Neural crest cell (in vitro differentiated cells): ENCODE results near the gene KRTAP20-2. TPM values are rescaled to one million over a fixed set of nuclear protein-coding genes. Genes with fewer than 3 reads are reported as not detected.
A peak's percentile ranks its signal among the peaks of the same experiment; 100 is the strongest.

Experiments used
- DNase-seq: peaks from one replicate; pipeline ENCODE4 v3.0.0; 2021; ENCODE audit warnings: low read depth, mixed read lengths, low spot score
- H3K27ac Mint-ChIP-seq: one replicate; pipeline ENCODE4 v1.8.0; 2021; ENCODE audit warnings: mild to moderate bottlenecking, mixed read lengths; ENCODE audit not compliant: unreplicated experiment
- H3K27me3 Mint-ChIP-seq: 2 replicates; pipeline ENCODE4 v1.8.0; 2021; ENCODE audit warnings: low read depth, mild to moderate bottlenecking, mixed read lengths
- H3K36me3 Mint-ChIP-seq: 2 replicates; pipeline ENCODE4 v1.8.0; 2021; ENCODE audit warnings: low read depth, mild to moderate bottlenecking, mixed read lengths
- H3K4me1 Mint-ChIP-seq: 2 replicates; pipeline ENCODE4 v1.8.0; 2021; ENCODE audit warnings: mixed read lengths
- H3K4me3 Mint-ChIP-seq: one replicate; pipeline ENCODE4 v1.8.0; 2021; ENCODE audit warnings: mild to moderate bottlenecking, mixed read lengths
- H3K9me3 Mint-ChIP-seq: 2 replicates; pipeline ENCODE4 v1.8.0; 2021; ENCODE audit warnings: mixed read lengths
- total RNA-seq: library from RNA; stranded (reverse); gene quantifications from 2 replicates; pipeline ENCODE4 v1.2.1, GENCODE V29; 2021
- TF ChIP-seq, protein P1 (sequence below): fragments of 200-600 bp; sonication (generic); conservative IDR thresholded peaks from 2 replicates; pipeline ENCODE4 v1.5.0; 2021; ENCODE audit warnings: antibody characterized with exemption, mild to moderate bottlenecking

The KRTAP20-2 gene
- total RNA-seq, 1 donor from 2014 or later: not detected

DNA sequence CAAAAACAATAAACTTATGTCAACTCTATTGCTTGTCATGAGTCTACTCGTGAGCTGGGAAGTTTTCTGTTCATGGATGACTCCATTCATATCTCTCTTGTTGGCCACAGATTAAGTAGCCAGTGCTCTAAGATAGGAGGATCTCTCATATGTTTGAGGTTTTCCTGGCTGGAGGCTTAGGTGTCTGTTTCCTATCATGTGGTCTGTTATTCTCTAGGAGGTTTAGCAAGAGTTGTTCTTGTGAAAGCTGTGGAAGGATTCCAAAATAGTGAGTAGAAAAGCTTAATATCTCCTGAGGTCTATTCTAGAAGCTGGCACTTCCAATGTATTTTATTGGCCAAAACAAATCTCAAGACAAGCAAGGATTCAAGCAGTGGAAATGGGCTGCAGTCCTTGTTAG lies 5.8 kb upstream of the KRTAP20-2 start:
- Mint-ChIP-seq H3K4me3 (no peak overlapping the region), H3K36me3 (peaks cover 2% of the 10 kb centered on the region), H3K9me3 (peaks cover 19% of the 10 kb centered on the region), H3K27me3 (no peaks in the 10 kb centered on the region), H3K4me1 (no peaks in the 10 kb centered on the region), H3K27ac (no peak overlapping the region)
- DNase-seq: no peak
- TF ChIP-seq, protein P1, sequence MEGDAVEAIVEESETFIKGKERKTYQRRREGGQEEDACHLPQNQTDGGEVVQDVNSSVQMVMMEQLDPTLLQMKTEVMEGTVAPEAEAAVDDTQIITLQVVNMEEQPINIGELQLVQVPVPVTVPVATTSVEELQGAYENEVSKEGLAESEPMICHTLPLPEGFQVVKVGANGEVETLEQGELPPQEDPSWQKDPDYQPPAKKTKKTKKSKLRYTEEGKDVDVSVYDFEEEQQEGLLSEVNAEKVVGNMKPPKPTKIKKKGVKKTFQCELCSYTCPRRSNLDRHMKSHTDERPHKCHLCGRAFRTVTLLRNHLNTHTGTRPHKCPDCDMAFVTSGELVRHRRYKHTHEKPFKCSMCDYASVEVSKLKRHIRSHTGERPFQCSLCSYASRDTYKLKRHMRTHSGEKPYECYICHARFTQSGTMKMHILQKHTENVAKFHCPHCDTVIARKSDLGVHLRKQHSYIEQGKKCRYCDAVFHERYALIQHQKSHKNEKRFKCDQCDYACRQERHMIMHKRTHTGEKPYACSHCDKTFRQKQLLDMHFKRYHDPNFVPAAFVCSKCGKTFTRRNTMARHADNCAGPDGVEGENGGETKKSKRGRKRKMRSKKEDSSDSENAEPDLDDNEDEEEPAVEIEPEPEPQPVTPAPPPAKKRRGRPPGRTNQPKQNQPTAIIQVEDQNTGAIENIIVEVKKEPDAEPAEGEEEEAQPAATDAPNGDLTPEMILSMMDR: no peak

DNA sequence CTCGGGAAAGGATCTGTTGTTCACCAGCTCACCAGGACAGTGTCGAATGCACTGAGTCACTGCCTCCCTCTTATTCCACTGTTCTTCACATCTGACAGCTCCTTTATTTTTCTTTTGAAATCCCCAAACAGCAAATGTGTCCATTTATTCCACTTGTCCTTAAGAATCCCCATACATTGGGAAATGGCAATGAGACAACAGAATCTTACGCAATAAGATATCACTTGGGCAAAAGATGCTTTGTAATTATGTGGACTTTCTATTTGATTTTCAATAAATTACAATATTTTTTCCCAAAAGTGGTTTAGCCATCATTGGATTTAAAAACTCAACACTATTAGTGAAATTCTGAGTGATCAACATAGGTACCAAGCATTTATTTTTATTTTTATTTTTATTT lies 3.7 kb downstream of the KRTAP20-2 start:
- peak overlapping the region; percentile 22 for H3K27ac Mint-ChIP-seq
- no peaks in the 10 kb centered on the region for H3K4me1 Mint-ChIP-seq
- peaks cover 20% of the 10 kb centered on the region for H3K9me3 Mint-ChIP-seq
- H3K4me3 Mint-ChIP-seq: no peak overlapping the region
- no peak for DNase-seq
- no peaks in the 10 kb centered on the region for H3K27me3 Mint-ChIP-seq
- TF ChIP-seq, protein P1: no peak
- no peaks in the 10 kb centered on the region for H3K36me3 Mint-ChIP-seq

DNA sequence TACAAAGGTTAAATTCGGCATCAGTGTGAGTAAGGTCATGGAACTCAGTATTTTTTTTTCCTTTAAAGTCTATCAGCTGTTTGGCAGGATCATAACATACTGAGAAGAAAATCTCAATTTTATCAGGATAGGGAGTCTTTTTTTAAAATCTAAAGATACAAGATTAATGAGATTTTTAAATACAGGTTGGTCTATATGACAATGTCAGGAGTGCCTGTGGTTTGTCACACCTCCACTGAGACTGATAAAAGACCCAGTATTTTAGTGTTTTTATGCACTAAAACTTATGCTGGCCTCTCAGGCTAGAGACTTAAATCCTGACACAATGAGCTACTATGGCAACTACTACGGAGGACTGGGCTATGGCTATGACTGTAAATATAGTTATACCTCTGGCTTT lies 7.6 kb downstream of the KRTAP20-2 start, which contains the start of gene KRTAP20-3:
Gene KRTAP20-3 (plus strand): TSS at position 301 of the 400 bp plus-strand sequence.
- H3K9me3 Mint-ChIP-seq: peaks cover 28% of the 10 kb centered on the region
- TF ChIP-seq, protein P1: no peak
- no peaks in the 10 kb centered on the region for H3K27me3 Mint-ChIP-seq
- DNase-seq: no peak
- H3K4me3 Mint-ChIP-seq: no peak within 1 kb of the TSS
- H3K27ac Mint-ChIP-seq: no peak within 1 kb of the TSS
- H3K4me1 Mint-ChIP-seq: no peaks in the 10 kb centered on the region
- no peaks in the 10 kb centered on the region for H3K36me3 Mint-ChIP-seq

DNA sequence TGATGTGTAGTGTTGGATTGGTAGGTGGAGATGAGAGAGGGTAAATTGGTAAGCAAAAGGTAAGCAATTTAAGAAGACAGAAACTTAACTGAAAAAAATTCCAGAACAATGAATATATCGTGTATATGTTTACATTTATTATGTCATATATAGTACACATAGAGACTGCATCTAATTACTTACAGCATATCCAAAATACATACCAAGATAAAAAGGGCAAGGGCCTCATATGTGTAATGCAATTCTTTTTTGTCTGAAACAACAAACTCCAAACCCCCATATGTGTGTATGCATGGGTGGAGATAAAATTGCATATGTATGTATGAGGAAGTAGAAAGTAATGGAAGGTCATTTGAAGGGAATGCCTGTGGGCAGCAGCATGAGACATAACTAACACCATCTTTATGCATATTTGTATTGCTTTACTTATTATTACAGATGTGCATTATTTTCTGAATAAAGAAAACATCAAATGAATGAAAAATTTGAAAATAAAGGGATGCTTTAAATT lies 12.0 kb downstream of the KRTAP20-2 start:
- H3K27me3 Mint-ChIP-seq: peaks cover 2% of the 10 kb centered on the region
- no peak overlapping the region for H3K4me3 Mint-ChIP-seq
- TF ChIP-seq, protein P1: no peak
- no peaks in the 10 kb centered on the region for H3K4me1 Mint-ChIP-seq
- no peak for DNase-seq
- H3K27ac Mint-ChIP-seq: no peak overlapping the region
- H3K9me3 Mint-ChIP-seq: peaks cover 25% of the 10 kb centered on the region
- H3K36me3 Mint-ChIP-seq: peaks cover 4% of the 10 kb centered on the region

DNA sequence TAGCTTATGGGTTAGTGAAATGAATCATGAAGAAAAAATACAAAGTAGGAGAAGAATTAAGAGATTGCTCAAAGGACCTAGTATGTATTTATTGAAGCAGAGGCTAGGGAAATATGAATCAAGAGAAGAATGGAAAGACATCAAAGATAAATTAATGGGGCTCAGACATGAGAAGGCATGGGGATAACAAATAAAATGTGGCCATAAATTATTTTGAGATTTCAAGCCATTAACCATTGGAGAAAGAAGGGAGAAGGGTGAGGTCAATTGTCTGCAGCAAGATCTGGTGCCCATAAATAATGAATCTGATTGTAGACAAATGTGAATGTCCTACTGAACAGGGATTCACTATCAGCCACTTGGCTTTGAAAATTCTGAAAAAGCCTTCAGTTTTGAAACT lies 17.9 kb downstream of the KRTAP20-2 start:
- Mint-ChIP-seq H3K4me1 (no peaks in the 10 kb centered on the region), H3K36me3 (peaks cover 4% of the 10 kb centered on the region), H3K9me3 (peaks cover 17% of the 10 kb centered on the region), H3K4me3 (no peak overlapping the region), H3K27ac (no peak overlapping the region), H3K27me3 (peaks cover 5% of the 10 kb centered on the region)
- DNase-seq: no peak
- TF ChIP-seq, protein P1: no peak
